Measurements from ENCODE around the gene RTN4R. TPM values are rescaled to one million over a fixed set of nuclear protein-coding genes. Genes with fewer than 3 reads are reported as not detected.
"Not testable (repeated sequence)": the region's sequence is repeated elsewhere in the genome, so short reads cannot be mapped to it uniquely, and the experiment has no call there.

RTN4R gene
- total RNA-seq, 1 experiment from 2014 or later, result 0.30 TPM

DNA sequence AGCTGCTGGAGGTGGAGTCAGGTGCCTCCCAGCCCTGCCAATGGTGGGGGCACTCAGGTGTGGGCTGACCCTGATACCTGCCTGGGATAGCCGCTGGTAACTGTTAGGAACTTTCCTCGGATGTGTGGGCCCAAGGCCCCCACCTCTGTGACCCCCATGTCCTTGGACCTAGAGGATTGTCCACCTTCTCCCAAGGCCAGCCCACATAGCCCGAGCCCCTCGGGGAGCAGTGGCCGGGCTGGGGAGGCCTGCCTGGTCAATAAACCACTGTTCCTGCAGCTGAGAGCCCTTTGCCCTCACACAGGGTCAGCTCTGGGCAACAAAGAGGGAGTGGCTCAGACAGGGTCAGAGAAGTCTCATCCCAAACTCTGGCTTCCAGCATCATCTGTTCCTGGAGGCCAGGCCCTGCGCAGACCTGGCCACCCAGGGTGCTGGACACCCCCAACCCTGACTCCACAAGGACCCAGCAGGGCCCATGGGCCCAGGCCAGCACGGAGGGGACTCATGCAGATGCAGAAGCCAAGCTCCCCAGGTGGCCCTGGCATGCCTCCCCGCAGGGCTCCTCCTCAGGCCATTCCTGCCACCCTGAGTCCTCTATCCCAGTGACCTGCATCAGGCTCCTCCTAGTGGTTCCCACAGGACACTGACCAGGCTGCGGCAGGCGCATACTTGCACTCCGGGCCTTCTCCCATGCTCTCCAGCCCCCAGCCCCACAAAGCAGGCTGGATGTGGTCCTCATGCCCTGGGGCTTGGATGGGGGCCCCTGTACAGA, 45.4 kb upstream of the RTN4R start:
- H3K79me2 ChIP-seq (ENCODE audit: low read length); H3K27ac ChIP-seq (ENCODE audit: low read length); H3K9me3 ChIP-seq (ENCODE audit: low read length); DNase-seq; H3K9me2 ChIP-seq (replicated peaks; ENCODE audit: insufficient read depth, low read length); H3K36me3 ChIP-seq (ENCODE audit: insufficient read depth, low read length); H3K4me3 ChIP-seq (ENCODE audit: low read length); H3K9ac ChIP-seq (ENCODE audit: low read length); H3K27me3 ChIP-seq (ENCODE audit: low read length); H3K4me2 ChIP-seq (ENCODE audit: low read depth, low read length, poor library complexity, severe bottlenecking); H4K20me1 ChIP-seq (ENCODE audit: insufficient read depth, low read depth, low read length); H2AFZ ChIP-seq (ENCODE audit: low read length): not testable (repeated sequence)
- peaks cover 10% of the 10 kb centered on the region for H3K4me1 ChIP-seq (ENCODE audit: low read length)

DNA sequence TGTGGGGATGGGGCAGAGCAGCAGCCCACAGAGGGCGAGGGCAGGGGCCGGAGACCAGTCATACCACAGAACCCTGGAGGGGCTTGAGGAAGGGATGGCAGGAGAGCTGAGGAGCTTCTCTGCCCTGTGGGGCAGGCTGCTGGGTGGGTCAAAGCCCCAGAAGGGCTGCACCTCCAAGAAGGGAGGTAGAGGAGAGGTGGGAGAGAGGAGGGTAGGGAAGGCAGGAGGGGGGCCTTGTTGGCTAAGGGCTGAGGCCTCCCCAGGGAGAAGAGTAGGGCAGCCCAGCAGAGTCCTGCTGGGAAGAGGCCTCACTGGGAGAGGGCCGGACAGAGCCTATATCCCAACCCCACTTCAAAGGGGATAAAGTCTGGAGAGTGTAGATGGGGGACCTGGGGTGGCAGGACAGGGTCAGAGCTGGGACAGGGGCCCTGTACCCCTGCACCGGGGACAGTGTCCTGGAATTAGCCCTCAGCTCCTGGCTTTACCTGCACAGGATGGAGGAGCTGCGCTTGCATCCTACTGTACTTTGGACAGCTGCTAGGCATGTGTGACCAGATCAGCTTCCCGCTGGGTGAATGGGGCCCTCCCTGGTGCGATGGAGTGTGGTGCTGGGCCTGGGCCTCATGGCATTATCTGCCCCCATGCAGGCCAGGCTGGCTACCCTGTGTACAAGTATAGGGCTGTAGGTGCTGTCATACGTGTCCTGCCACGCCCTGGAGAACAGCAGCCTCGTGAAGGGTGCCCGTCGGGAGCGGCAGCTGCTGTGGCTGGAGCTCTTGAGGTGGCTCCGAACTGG, 44.5 kb upstream of the RTN4R start:
- Histone ChIP-seq H3K36me3 (ENCODE audit: insufficient read depth, low read length) (no peaks in the 10 kb centered on the region), H3K27ac (ENCODE audit: low read length) (no peak overlapping the region), H4K20me1 (ENCODE audit: insufficient read depth, low read depth, low read length) (no peaks in the 10 kb centered on the region), H3K9me2 (replicated peaks; ENCODE audit: insufficient read depth, low read length) (no peaks in the 10 kb centered on the region), H3K79me2 (ENCODE audit: low read length) (no peaks in the 10 kb centered on the region; the same call in 1 of the 2 replicates), H3K27me3 (ENCODE audit: low read length) (no peaks in the 10 kb centered on the region), H3K9me3 (ENCODE audit: low read length) (no peaks in the 10 kb centered on the region), H3K9ac (ENCODE audit: low read length) (no peak overlapping the region), H3K4me2 (ENCODE audit: low read depth, low read length, poor library complexity, severe bottlenecking) (no peak overlapping the region), H3K4me1 (ENCODE audit: low read length) (0 out of 2 replicates have a peak, but pooled peaks cover 3% of the 10 kb centered on the region), H2AFZ (ENCODE audit: low read length) (no peak overlapping the region), H3K4me3 (ENCODE audit: low read length) (no peak overlapping the region)
- no peak for DNase-seq

DNA sequence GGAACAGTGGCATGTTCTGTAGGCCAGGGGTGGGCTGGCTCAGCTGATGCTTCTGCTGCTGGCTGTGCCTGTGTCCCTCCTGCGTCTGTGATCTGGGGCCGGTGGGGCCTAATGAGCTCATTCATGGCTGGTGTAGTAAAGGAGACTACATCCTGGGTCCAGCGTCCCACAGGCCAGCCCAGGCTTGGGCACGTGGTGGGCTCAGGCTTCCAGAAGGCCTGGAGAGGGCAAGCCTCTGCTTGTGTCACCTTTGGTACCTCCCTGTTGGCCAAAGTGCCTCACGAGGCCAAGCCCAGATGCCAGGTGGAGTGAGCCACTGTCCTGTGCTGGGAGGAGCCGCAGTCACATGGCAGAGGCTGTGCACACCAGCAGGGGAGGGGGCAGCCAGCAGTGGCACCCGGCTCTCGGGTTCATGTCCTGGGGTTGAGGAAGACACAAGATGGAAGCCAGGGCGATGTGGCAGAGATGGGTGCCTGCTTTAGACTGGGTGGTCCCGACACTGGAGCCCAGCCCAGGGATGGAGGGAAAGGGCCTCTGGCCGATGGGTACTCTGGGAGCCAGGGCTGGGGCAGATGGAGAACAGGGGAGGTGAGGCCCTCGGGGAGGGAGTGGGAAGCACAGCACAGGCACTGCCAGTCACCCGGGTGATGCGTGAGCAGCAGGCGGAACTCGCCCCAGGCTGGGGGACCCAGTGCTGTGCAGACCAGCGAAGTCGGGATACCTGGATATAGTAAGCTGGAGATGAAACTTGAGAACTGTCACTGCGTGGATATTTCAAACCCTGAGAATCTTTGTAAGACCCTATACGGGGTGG, 43.3 kb upstream of the RTN4R start:
- H4K20me1 ChIP-seq (ENCODE audit: insufficient read depth, low read depth, low read length); H3K27me3 ChIP-seq (ENCODE audit: low read length); H3K36me3 ChIP-seq (ENCODE audit: insufficient read depth, low read length); H3K79me2 ChIP-seq (ENCODE audit: low read length); H3K4me3 ChIP-seq (ENCODE audit: low read length); H2AFZ ChIP-seq (ENCODE audit: low read length); H3K27ac ChIP-seq (ENCODE audit: low read length); H3K4me2 ChIP-seq (ENCODE audit: low read depth, low read length, poor library complexity, severe bottlenecking); H3K9me2 ChIP-seq (replicated peaks; ENCODE audit: insufficient read depth, low read length); H3K9me3 ChIP-seq (ENCODE audit: low read length); H3K4me1 ChIP-seq (ENCODE audit: low read length); H3K9ac ChIP-seq (ENCODE audit: low read length): not testable (repeated sequence)
- peak; percentile 22 for DNase-seq

DNA sequence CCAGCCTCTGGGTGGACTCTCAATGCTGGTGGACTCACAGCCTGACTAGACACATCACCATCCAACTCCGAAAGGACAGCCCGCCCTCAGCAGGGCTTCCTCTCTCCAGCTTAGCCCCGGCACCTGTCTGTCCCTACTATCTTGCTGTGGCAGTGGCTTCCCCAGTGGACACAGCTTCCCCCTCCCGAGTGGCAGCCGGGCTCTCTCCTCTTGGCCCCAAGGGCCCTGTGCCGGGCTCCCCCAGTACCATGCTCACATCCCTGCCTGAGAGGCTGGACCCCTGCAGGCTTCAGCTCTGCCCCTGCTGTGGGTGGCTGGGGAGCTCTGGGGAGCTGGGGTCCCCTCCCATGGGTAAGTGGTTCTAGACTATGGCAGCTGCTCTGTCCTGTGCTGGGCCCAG, 42.7 kb upstream of the RTN4R start:
- DNase-seq, result peak; percentile 31
- H3K4me2 ChIP-seq (ENCODE audit: low read depth, low read length, poor library complexity, severe bottlenecking); H3K36me3 ChIP-seq (ENCODE audit: insufficient read depth, low read length); H3K9ac ChIP-seq (ENCODE audit: low read length); H3K79me2 ChIP-seq (ENCODE audit: low read length); H3K27me3 ChIP-seq (ENCODE audit: low read length); H2AFZ ChIP-seq (ENCODE audit: low read length); H3K4me1 ChIP-seq (ENCODE audit: low read length); H3K4me3 ChIP-seq (ENCODE audit: low read length); H3K27ac ChIP-seq (ENCODE audit: low read length); H3K9me2 ChIP-seq (replicated peaks; ENCODE audit: insufficient read depth, low read length); H3K9me3 ChIP-seq (ENCODE audit: low read length); H4K20me1 ChIP-seq (ENCODE audit: insufficient read depth, low read depth, low read length): not testable (repeated sequence)

DNA sequence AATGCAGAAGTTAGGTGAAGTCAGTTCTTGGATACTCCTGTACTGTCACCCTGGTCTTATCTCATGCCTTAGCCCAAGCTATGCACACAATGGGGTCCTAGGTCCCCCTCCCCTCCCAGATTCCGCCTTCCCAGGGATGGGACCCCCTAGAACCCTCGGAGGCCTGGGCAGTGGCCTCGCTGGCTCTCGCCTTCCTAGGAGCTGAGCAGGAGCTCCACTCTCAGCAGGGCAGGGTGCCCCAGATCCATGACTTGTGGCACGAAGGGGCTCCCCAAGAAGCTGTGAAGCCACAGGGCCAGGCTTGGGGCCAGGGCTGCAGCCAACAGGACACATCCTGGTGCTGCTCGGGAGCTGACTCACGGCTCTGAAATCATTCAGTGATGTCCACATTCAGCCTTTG, 42.1 kb upstream of the RTN4R start:
- H3K4me1 ChIP-seq (ENCODE audit: low read length); H3K79me2 ChIP-seq (ENCODE audit: low read length); H2AFZ ChIP-seq (ENCODE audit: low read length); H3K4me3 ChIP-seq (ENCODE audit: low read length); H3K27me3 ChIP-seq (ENCODE audit: low read length); H3K9me2 ChIP-seq (replicated peaks; ENCODE audit: insufficient read depth, low read length); H3K4me2 ChIP-seq (ENCODE audit: low read depth, low read length, poor library complexity, severe bottlenecking); H3K36me3 ChIP-seq (ENCODE audit: insufficient read depth, low read length); H3K9me3 ChIP-seq (ENCODE audit: low read length); DNase-seq; H4K20me1 ChIP-seq (ENCODE audit: insufficient read depth, low read depth, low read length); H3K9ac ChIP-seq (ENCODE audit: low read length); H3K27ac ChIP-seq (ENCODE audit: low read length): not testable (repeated sequence)

DNA sequence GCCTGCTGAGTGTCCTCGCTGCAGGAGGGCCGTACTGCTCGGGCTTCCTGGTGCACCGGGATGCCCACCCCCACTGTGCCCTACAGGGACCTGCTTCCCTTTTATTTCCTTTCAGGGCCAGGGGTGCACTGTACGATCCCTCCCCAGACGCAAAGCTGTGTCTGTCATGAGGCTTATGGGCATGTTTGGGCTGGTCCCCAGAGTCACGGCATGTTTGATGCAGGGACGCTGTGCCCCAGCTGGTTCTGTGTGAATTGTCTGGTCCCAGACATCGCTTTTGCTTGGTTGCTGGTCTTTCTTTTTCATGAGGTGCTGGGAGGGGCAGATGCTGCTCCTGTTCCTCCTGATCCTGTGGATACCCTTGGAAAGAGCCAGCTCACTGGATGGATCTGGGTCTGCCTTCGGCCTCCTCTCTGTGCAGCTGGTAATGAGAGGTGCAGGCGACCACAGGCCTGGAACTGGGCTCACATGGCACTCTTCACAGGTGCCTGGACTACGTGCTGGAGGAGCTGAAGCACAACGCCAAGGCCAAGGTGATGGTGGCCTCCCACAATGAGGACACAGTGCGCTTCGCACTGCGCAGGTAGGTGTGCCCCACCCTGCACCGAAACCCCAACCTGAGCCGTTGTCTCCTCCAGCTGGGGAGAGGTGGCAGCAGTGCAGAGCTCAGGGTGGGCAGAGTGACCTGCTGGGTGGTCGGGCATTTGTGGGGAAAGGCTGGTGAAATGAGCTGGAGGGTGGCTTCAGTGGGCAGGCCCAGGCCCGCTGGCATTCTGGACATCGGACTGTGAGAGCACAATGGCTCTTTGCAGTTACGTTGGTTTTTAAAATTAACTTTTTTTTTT, 40.9 kb upstream of the RTN4R start:
- H3K79me2 ChIP-seq (ENCODE audit: low read length); H3K9me2 ChIP-seq (replicated peaks; ENCODE audit: insufficient read depth, low read length); H3K27ac ChIP-seq (ENCODE audit: low read length); H3K4me3 ChIP-seq (ENCODE audit: low read length); H2AFZ ChIP-seq (ENCODE audit: low read length); H3K9ac ChIP-seq (ENCODE audit: low read length); H3K27me3 ChIP-seq (ENCODE audit: low read length); H3K9me3 ChIP-seq (ENCODE audit: low read length); H4K20me1 ChIP-seq (ENCODE audit: insufficient read depth, low read depth, low read length); H3K36me3 ChIP-seq (ENCODE audit: insufficient read depth, low read length); H3K4me2 ChIP-seq (ENCODE audit: low read depth, low read length, poor library complexity, severe bottlenecking); H3K4me1 ChIP-seq (ENCODE audit: low read length): not testable (repeated sequence)
- peak; percentile 6 for DNase-seq

DNA sequence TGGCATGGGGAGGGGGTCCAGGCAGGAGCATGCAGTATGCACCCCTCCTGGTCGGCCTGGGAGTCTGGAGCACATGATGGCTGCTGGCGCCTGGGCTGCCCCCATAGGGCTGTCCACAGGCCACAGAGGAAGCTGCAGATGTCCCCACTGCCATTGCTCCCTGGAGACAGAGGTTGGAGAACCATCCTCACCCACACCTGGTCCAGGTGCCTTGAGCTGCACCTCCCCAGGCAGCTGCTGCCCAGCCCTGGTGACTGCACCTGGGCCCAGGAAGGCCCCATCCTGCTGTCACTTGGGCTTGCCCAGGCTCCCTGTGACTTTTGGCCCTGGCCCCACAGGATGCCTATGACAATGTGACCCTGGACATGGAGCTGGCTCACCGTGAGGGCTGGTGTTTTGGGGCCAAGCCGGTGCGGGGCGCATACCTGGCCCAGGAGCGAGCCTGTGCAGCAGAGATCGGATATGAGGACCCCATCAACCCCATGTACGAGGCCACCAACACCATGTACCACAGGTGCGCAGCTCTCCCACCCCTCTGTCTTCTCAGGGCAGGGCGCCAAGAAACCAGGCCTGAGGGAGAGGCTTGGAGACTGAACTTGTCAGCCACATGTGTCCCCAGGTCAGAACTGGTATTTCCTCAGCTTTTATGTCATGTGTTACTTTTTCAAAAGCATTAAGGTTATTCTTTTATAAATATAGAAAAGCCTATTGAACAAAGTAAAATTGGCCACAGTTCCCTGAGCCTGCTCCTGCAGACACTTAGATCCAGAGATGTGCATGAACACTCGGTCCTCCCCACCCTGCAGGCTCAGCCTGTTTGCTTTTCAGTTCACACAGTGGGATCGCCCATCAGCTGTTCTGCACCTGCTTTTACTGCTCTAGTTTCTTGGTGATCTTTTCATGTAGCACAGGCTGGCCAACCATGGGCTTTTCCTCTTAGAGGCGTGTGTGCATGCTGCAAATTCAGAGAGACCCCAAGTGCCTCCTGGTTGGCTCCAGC, 39.6 kb upstream of the RTN4R start:
- H3K27me3 ChIP-seq (ENCODE audit: low read length); H3K4me3 ChIP-seq (ENCODE audit: low read length); H3K36me3 ChIP-seq (ENCODE audit: insufficient read depth, low read length); H3K79me2 ChIP-seq (ENCODE audit: low read length); H3K9me3 ChIP-seq (ENCODE audit: low read length); H4K20me1 ChIP-seq (ENCODE audit: insufficient read depth, low read depth, low read length); DNase-seq; H3K4me2 ChIP-seq (ENCODE audit: low read depth, low read length, poor library complexity, severe bottlenecking); H3K9me2 ChIP-seq (replicated peaks; ENCODE audit: insufficient read depth, low read length); H3K27ac ChIP-seq (ENCODE audit: low read length); H3K9ac ChIP-seq (ENCODE audit: low read length); H3K4me1 ChIP-seq (ENCODE audit: low read length); H2AFZ ChIP-seq (ENCODE audit: low read length): not testable (repeated sequence)

Measured in Karpas-422 (cell line).